HEK293T (cell line): ENCODE data around the gene FOXA1.

Experiments used
- BHLHE40 ChIP-seq: fragments of 450-650 bp; IDR thresholded peaks from 2 replicates; pipeline ENCODE4 v1.6.1; 2016; ENCODE audit warnings: mild to moderate bottlenecking, moderate library complexity, borderline replicate concordance
- CTBP1 ChIP-seq: fragments of 450-650 bp; IDR thresholded peaks from 2 replicates; pipeline ENCODE4 v1.6.1; 2016; ENCODE audit warnings: borderline replicate concordance
- ELF4 ChIP-seq: fragments of 450-650 bp; IDR thresholded peaks from 2 replicates; pipeline ENCODE4 v1.6.1; 2017; ENCODE audit warnings: antibody characterized with exemption
- FOXA1 ChIP-seq: fragments of 450-650 bp; IDR thresholded peaks from 2 replicates; pipeline ENCODE4 v1.6.1; 2016; ENCODE audit warnings: mild to moderate bottlenecking
- FOXK2 ChIP-seq: fragments of 450-650 bp; IDR thresholded peaks from 2 replicates; pipeline ENCODE4 v1.6.1; 2016; ENCODE audit warnings: mild to moderate bottlenecking
- FOXM1 ChIP-seq: fragments of 450-650 bp; IDR thresholded peaks from 2 replicates; pipeline ENCODE4 v1.6.1; 2017; ENCODE audit warnings: mild to moderate bottlenecking, borderline replicate concordance
- HDGF ChIP-seq: fragments of 450-650 bp; IDR thresholded peaks from 2 replicates; pipeline ENCODE4 v1.6.1; 2017; ENCODE audit warnings: antibody characterized with exemption, borderline replicate concordance
- NFRKB ChIP-seq: fragments of 450-650 bp; IDR thresholded peaks from 2 replicates; pipeline ENCODE4 v1.6.1; 2016; ENCODE audit warnings: mild to moderate bottlenecking, moderate library complexity
- PKNOX1 ChIP-seq: fragments of 450-650 bp; IDR thresholded peaks from 2 replicates; pipeline ENCODE4 v1.6.1; 2016
- SP1 ChIP-seq: fragments of 450-650 bp; IDR thresholded peaks from 2 replicates; pipeline ENCODE4 v1.6.1; 2017
- SUZ12 ChIP-seq: fragments of 450-650 bp; IDR thresholded peaks from 2 replicates; pipeline ENCODE4 v1.6.1; 2016; ENCODE audit warnings: mild to moderate bottlenecking
- TARDBP ChIP-seq: fragments of 450-650 bp; IDR thresholded peaks from 2 replicates; pipeline ENCODE4 v1.6.1; 2016
- ZNF384 ChIP-seq: fragments of 450-650 bp; IDR thresholded peaks from 2 replicates; pipeline ENCODE4 v1.6.1; 2016

- TF ChIP-seq NFRKB (no peak), FOXM1 (no peak), PKNOX1 (no peak), TARDBP (no peak), SP1 (no peak), HDGF (no peak), ELF4 (no peak), FOXK2 (no peak), FOXA1 (no peak), CTBP1 (no peak), BHLHE40 (no peak), SUZ12 (no peak), ZNF384 (no peak)
Observed at GRCh38 chr14:37600880-37601741, 6.1 kb upstream of the FOXA1 start.
